ENCODE data around the gene FGF14.
A peak's percentile ranks its signal among the peaks of the same experiment; 100 is the strongest.
"Not testable (repeated sequence)": the region's sequence is repeated elsewhere in the genome, so short reads cannot be mapped to it uniquely, and the experiment has no call there.

Gene FGF14

DNA sequence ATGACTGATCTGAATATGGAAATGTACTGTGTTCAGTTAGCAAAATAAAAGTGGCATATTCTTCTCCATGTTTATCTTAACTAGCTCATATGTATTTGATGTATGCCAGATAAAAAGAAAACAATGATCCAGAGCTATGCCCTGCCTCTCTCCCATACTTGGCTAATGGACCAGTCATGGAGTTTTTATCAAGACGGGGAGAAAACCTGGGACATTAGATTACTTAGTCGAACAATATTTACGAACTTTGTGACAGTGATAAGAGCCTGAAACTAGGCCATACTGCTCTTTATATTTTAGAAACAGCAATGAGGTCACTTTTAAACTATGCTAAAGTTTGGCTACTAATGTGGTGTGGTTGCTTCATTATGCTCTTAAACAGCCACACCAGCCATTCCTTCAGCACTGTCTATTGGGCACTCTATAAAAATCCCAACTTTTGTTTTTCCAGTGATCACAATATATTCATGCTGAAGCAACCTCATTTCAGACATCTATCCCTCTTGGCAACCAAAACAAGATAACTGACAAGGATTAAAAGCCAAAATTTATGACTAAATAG is 265.0 kb downstream of the FGF14 start:
- DNase-seq (ENCODE audit: low spot score), result no peak

DNA sequence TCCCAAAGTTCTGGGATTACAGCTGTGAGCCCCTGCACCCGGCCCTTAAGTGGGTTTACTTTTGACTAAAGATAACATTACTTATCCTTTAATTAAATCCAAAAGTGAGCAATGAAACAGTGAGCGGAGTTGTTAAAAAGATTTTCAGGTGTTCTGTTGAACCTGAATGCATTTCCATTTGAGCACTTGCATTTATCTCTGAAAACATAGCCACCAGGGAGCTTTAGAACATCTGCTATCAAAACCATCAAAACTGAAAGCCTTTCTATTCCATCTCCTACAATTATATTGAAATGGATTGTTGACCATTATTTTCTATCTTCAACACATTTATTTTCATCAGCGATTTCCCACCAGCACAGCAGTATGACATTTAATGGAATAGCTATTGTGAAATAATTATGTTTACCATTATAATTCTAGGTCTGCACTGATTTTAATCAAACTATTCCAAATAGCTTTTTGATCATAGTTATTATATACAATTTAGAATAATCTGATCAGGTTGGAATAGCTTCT is 269.0 kb downstream of the FGF14 start:
- DNase-seq (ENCODE audit: low spot score), result no peak

- DNase-seq (ENCODE audit: low spot score), result no peak
These were observed 270.6 kb downstream of the FGF14 start for GRCh38 chr13:102131246-102131645.

GRCh38 chr13:102128216-102128810 is 273.5 kb downstream of the FGF14 start:
- no peak for DNase-seq (ENCODE audit: low spot score)

GRCh38 chr13:102127153-102127552 is 274.7 kb downstream of the FGF14 start:
- no peak for DNase-seq (ENCODE audit: low spot score)

- no peak for DNase-seq (ENCODE audit: low spot score)
These were observed 279.7 kb downstream of the FGF14 start for GRCh38 chr13:102122147-102122546.

DNA sequence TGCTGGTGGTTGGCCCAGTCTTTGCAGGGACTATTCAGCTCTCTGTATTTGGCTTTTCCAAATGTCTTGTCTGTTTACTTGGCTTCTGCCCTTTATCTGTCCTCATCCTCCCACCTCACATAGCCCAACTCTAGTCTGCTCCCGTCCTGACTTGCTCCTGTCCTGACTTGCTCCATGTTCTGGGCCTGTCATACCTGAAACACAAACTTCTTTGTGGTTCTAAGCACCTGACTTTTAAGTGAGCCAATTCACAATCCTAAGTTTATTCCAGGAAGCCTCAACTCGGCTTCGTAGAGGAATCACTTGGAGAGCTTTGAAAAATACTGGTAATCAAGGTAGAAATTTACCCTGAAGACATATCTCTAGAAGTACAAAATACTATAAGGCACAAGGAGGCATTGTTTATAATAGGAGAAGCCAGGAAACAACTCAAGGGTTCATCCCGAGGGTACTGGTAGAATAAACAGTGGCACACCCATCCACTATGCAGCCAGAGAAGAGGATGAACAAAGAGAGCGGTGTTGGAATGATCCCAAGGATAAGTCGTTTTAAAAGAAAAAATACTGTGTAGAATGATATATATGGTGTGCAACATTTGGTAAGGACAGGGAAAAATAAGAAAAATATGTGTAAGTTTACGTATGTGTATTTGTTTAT is 284.5 kb downstream of the FGF14 start:
- no peak for DNase-seq (ENCODE audit: low spot score)

GRCh38 chr13:102103469-102103868 is 298.4 kb downstream of the FGF14 start:
- DNase-seq (ENCODE audit: low spot score), result no peak

DNA sequence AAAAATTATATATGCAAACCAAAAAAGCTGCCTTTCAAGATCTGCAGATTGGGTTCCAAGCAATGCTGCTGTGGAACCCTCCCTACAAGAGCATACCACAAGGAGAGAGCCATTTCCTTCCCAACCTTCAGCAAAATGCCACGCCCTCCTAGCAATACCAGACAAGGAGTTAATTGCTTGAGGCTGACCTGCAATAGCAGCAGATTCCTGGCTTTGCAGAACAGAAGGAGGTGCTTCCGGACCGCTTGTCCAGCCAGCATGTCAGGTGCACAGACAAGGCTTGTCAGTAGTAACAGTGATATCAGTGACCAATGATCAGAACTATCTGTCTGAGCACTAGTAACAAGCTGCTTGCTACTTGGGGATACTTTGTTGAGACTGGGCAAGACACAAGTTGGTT is 301.6 kb downstream of the FGF14 start:
- no peak for DNase-seq (ENCODE audit: low spot score)

DNA sequence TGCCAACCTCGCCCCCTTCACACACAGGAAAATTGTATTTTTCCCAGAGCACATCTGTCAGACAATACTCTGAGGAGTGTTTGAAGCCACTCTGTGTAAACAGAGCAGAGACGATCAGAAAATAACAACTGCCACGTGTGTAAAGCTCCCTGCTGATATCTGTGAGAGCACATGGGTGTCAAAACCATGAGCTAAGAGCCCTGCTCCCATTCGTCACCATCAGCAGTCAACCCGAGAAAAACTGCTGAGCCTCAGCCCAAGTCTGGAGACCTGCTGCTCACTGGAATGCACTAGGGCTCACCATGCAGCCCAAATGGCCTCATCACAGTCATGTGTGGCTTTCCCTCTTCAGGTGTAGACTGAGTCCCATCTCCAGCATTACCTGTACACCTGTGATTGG is 304.1 kb downstream of the FGF14 start:
- DNase-seq (ENCODE audit: low spot score), result no peak

GRCh38 chr13:102093288-102093687 is 308.6 kb downstream of the FGF14 start:
- DNase-seq (ENCODE audit: low spot score), result not testable (repeated sequence)

DNA sequence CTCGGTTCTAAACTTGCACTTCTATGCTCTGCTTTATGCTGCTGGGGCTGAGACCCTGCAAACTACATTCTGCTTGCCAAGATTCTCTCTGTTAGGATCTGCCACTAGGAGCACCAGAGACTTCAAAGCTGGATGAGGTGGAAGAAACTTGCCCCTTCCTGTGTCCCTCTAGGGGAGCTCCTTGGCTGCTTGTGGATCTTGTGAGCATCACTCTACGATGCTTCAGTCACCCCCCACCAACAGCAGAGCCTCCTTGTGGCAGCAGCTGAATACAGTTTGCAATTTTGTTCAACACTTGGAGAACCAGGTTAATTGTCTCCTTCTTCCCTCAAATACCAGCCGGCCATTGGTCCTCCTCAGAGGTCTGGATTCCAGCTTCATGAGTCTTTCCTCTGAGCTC is 310.6 kb downstream of the FGF14 start:
- peak; percentile 18 for DNase-seq (ENCODE audit: low spot score)

DNA sequence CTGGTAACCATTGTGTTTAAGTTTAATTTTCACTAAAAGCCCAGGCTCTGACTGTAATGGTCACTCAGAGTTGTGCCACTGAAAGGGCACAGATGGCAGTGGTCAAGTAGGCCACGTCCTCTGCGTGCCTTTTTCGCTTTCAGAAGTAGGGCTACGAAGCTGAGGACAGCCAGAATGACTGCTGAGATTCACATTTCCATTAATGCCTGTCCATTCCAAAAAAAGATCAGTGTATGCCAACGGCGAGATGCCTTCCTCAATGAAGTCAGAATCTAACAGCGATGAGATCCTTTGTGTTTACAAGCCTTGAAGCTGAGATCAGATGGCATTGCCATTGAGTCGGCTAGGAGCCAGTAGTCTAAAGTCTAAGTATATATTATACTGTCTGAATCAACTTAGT is 311.3 kb downstream of the FGF14 start:
- DNase-seq (ENCODE audit: low spot score), result no peak

GRCh38 chr13:102089722-102090121 is 312.1 kb downstream of the FGF14 start:
- no peak for DNase-seq (ENCODE audit: low spot score)

GRCh38 chr13:102089177-102089576 is 312.7 kb downstream of the FGF14 start:
- no peak for DNase-seq (ENCODE audit: low spot score)

DNA sequence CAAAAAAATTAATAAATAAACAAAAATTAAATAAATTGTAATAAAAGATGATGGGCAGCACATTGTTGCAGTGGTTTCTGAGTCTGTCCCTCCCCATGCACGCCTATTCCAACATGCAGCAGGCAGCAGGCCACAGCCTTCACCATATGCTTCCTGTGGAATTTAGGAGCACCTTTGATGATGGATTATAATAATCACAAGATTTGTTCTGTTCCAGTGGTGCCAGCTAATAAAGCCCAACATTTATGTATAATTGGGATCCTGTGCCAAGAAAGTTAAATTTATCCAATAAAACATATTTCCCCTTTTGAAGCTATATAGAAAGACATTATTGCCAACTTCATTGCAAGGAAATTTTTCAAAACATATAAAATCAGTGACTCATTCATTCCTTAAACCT is 328.6 kb downstream of the FGF14 start:
- DNase-seq (ENCODE audit: low spot score), result no peak

- DNase-seq (ENCODE audit: low spot score), result no peak
These were observed 330.1 kb downstream of the FGF14 start for GRCh38 chr13:102071711-102072110.

GRCh38 chr13:102068323-102068722 is 333.5 kb downstream of the FGF14 start:
- not testable (repeated sequence) for DNase-seq (ENCODE audit: low spot score)

DNA sequence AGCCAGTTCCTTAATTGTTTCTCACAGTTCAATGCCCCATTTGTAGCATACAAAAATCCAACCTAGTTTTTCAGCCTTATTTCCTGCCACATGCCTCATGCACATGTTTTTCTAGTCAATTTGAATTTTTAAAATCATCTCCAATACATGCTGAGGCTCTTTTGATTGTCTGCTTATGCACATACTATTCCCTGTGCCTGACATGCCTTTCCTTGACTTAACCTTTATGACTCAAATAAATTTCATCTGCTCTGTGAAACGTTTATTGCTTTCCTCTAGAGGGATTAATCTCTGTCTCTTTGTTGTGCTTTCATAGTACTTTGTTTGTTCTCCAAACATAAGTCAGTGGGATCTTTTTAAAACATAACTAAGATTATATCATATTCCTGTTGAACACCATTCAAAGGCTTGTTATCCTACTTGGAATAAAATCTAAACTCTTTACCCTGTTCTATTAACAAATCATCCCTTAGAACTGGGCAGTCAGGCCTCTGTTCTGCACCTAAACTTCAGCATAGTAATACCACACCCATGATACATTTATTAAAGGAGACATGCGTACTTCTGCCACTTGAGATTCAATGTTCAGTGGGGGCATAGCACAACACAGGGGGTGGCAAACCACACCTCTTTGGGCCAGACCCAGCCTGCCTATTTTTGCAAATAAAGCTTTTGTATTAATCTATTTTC is 346.6 kb downstream of the FGF14 start:
- DNase-seq (ENCODE audit: low spot score), result no peak

DNA sequence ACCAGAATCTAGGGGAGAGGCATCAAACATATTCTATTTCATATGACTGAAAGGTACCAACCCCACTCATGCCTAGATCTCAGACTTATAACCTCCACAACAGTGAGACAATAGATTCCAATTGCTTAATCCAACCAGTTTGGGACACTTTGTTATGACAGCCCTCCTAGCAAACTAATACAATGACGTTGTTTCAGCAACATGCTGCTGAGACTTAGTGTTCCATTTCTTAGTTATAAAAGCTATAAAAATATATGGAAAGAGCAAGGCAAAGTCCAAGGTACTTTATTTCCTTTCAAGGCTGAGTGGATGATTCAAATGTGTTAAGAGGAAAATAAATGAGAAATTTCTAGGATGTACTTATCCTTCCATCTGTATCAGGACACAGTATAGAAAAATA is 352.0 kb downstream of the FGF14 start:
- no peak for DNase-seq (ENCODE audit: low spot score)

- no peak for DNase-seq (ENCODE audit: low spot score)
These were observed 356.1 kb downstream of the FGF14 start for GRCh38 chr13:102045731-102046130.

GRCh38 chr13:102042746-102043145 is 359.1 kb downstream of the FGF14 start:
- no peak for DNase-seq (ENCODE audit: low spot score)

DNA sequence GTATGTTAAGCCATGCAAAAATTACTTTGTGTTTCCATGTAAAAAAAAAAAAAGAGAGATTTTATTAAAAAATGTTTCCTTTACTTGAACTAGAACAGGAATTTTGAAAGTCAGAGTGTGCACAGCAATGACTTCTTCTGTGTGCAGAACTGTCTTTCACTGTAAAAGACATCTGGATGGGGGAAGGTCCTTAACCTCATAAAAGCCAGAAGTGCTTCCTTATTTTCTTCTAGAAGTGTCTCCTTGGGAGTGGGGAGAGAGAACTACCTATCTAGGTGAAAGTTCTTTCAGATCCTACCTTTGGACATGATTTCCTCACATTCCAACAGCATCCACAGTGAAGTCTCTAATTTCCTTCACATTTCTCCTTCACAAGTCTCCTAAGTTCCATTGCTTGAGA is 360.3 kb downstream of the FGF14 start:
- no peak for DNase-seq (ENCODE audit: low spot score)
